ENCODE measurements around the gene CRADD.

Gene CRADD

GRCh38 chr12:93852173-93852591, 175.0 kb downstream of the CRADD start:
- H3K27ac ChIP-seq, result no peak overlapping the region
- TF ChIP-seq, protein P1, sequence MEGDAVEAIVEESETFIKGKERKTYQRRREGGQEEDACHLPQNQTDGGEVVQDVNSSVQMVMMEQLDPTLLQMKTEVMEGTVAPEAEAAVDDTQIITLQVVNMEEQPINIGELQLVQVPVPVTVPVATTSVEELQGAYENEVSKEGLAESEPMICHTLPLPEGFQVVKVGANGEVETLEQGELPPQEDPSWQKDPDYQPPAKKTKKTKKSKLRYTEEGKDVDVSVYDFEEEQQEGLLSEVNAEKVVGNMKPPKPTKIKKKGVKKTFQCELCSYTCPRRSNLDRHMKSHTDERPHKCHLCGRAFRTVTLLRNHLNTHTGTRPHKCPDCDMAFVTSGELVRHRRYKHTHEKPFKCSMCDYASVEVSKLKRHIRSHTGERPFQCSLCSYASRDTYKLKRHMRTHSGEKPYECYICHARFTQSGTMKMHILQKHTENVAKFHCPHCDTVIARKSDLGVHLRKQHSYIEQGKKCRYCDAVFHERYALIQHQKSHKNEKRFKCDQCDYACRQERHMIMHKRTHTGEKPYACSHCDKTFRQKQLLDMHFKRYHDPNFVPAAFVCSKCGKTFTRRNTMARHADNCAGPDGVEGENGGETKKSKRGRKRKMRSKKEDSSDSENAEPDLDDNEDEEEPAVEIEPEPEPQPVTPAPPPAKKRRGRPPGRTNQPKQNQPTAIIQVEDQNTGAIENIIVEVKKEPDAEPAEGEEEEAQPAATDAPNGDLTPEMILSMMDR (conservative IDR thresholded peaks at IDR 0.05), result no peak

- TF ChIP-seq, protein P1 (conservative IDR thresholded peaks at IDR 0.05), result no peak
- no peak overlapping the region for H3K27ac ChIP-seq
Measured at GRCh38 chr12:93853698-93854478, 176.7 kb downstream of the CRADD start.

GRCh38 chr12:93855261-93855660, 178.1 kb downstream of the CRADD start:
- no peak overlapping the region for H3K27ac ChIP-seq

GRCh38 chr12:93856611-93857010, 179.4 kb downstream of the CRADD start:
- TF ChIP-seq, protein P1 (conservative IDR thresholded peaks at IDR 0.05), result no peak
- no peak overlapping the region for H3K27ac ChIP-seq

More at GRCh38 chr12:93855261-93855660, 178.1 kb downstream of the CRADD start:
- TF ChIP-seq, protein P1 (conservative IDR thresholded peaks at IDR 0.05), result no peak

- H3K27ac ChIP-seq, result no peak overlapping the region
- TF ChIP-seq, protein P1 (conservative IDR thresholded peaks at IDR 0.05), result no peak
Measured at GRCh38 chr12:93857279-93857938, 180.2 kb downstream of the CRADD start.

- TF ChIP-seq, protein P1 (conservative IDR thresholded peaks at IDR 0.05), result no peak
- no peak overlapping the region for H3K27ac ChIP-seq
Measured at GRCh38 chr12:93857991-93858447, 180.8 kb downstream of the CRADD start.

DNA sequence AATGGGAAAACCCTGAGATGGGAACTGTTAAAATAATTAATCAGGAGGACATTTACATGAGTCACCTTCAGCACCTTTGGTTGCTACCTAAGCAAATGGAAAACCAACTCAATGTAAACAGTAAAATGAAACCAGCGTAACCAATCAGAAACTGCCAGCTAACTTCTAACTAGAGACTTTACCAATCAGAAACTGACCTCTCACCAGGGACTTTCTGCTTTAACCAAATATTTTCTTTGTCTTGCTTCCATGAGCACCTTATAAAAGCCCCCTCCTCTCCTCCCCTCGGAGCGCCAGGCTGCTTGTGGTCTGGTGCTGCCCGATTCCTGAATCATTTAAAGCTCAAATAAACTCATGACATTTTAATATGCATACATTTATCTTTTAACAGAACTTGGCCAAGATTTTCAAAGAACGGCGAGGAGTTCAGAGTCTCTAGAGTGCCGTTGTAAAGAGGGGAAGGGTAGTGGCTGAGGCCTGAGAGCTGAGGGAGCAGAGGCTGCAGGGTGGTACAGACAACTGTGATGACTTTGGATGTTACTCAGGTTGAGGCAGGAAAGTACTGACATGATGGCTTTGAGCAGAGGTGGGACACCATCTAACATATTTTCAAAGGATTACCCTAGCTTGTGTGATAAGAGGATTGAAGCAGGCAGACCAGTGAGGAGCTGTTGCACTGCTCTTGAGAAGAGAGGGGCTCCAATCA, 183.6 kb downstream of the CRADD start:
- no peak overlapping the region for H3K27ac ChIP-seq
- TF ChIP-seq, protein P1 (conservative IDR thresholded peaks at IDR 0.05), result no peak

All from VCaP (cell line).